Karpas-422 (cell line): ENCODE data around the gene EEF1A2. TPM values are rescaled to one million over a fixed set of nuclear protein-coding genes. Genes with fewer than 3 reads are reported as not detected.

Experiments
- DNase-seq: peaks from one replicate; pipeline ENCODE4 v3.0.0-alpha.2; 2015
- H2AFZ ChIP-seq: fragments of 200-600 bp; sonication (generic); 2 replicates; pipeline ENCODE4 v1.6.1; 2014; ENCODE audit warnings: antibody characterized with exemption, low read length, mixed read lengths
- H3K27ac ChIP-seq: fragments of 200-600 bp; sonication (generic); 2 replicates; pipeline ENCODE4 v1.5.1; 2014; ENCODE audit warnings: mild to moderate bottlenecking, low read length, moderate library complexity
- H3K27me3 ChIP-seq: fragments of 200-600 bp; sonication (generic); 2 replicates; pipeline ENCODE4 v1.6.1; 2014; ENCODE audit warnings: low read length, mixed read lengths
- H3K36me3 ChIP-seq: fragments of 200-600 bp; sonication (generic); 2 replicates; pipeline ENCODE4 v1.6.1; 2014; ENCODE audit warnings: low read length, mixed read lengths; ENCODE audit not compliant: insufficient read depth
- H3K4me1 ChIP-seq: fragments of 200-600 bp; sonication (generic); 2 replicates; pipeline ENCODE4 v1.6.1; 2014; ENCODE audit warnings: mild to moderate bottlenecking, low read length, mixed read lengths
- H3K4me2 ChIP-seq: fragments of 200-600 bp; sonication (generic); 2 replicates; pipeline ENCODE4 v1.6.1; 2014; ENCODE audit warnings: low read length, low read depth, mild to moderate bottlenecking; ENCODE audit not compliant: poor library complexity, severe bottlenecking
- H3K4me3 ChIP-seq: fragments of 200-600 bp; sonication (generic); 2 replicates; pipeline ENCODE4 v1.5.1; 2014; ENCODE audit warnings: mild to moderate bottlenecking, antibody characterized with exemption, low read length, mixed read lengths
- H3K79me2 ChIP-seq: fragments of 200-600 bp; sonication (generic); 2 replicates; pipeline ENCODE4 v1.6.1; 2014; ENCODE audit warnings: mild to moderate bottlenecking, low read length, mixed read lengths
- H3K9ac ChIP-seq: fragments of 200-600 bp; sonication (generic); 2 replicates; pipeline ENCODE4 v1.6.0; 2014; ENCODE audit warnings: low read length
- H3K9me2 ChIP-seq: fragments of 200-600 bp; sonication (generic), shearing (Covaris generic); replicated peaks from 2 replicates; pipeline ENCODE4 v1.6.0; 2014; ENCODE audit warnings: mild to moderate bottlenecking, low read length, moderate library complexity; ENCODE audit not compliant: insufficient read depth
- H3K9me3 ChIP-seq: fragments of 300-700, 200-600 bp; sonication (generic); 2 replicates; pipeline ENCODE4 v1.6.1; 2014; ENCODE audit warnings: low read length, mixed read lengths
- H4K20me1 ChIP-seq: fragments of 200-600 bp; sonication (generic); 2 replicates; pipeline ENCODE4 v1.6.1; 2014; ENCODE audit warnings: mild to moderate bottlenecking, antibody characterized with exemption, low read length, low read depth; ENCODE audit not compliant: insufficient read depth
- total RNA-seq: library from RNA; depleted of rRNA; stranded (reverse); fragments of >200 nt; shearing (Covaris generic); gene quantifications from 2 replicates; pipeline ENCODE4 v1.2.3, GENCODE V29; 2014; ENCODE audit warnings: low replicate concordance

The EEF1A2 gene
- total RNA-seq, 1 experiment from 2014 or later, result 0.71 TPM

DNA sequence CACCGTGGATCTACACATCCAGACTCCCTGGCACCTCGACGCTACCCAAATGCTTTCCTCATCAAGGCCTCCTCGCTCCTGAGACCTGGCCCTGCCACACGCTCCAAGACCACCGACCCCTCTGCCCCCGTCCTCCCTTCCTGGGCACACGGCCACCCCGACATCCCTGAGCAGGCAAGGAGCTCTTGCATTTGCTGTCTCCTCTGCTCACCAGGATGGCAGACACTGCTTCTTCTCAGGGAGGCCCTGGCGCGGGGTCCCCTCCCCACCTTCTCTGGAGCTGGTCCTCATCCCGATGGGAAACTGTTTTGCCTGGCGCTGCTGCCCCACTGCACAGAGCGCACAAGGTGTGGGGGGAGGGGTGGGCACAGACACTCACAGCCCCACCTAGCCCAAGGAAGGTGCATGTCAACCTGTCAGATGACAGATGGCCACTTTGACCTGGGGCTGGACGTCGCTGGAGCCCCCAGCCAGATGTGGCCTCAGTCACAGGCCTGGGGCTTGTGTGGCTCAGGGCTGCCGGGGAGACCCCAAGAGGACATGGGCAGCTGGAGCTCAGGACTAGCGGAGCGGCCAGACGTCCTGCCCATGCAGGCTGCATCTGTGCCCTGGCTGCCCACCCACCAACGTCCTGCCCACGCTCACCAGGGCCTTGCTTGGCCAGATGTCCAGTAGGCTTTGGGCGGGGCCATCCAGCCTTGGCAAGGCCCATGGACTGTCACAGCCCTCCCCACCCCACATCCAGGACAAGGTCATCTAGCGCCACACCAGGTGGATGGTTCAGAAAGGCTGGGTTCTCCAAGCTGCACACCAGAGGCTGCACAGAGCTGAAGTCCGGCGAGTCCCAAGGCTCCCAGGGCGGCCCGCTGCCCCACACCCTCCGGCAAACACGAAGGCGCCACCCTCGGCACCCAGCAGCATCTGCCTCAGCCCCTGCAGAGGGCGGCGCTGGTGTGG, 20.3 kb downstream of the EEF1A2 start:
- Histone ChIP-seq H3K4me3 (no peak overlapping the region), H3K9me3 (no peaks in the 10 kb centered on the region), H3K27me3 (no peaks in the 10 kb centered on the region), H3K27ac (no peak overlapping the region), H3K79me2 (no peaks in the 10 kb centered on the region), H3K4me2 (no peak overlapping the region), H3K36me3 (no peaks in the 10 kb centered on the region), H3K9me2 (no peaks in the 10 kb centered on the region), H2AFZ (no peak overlapping the region), H3K4me1 (no peaks in the 10 kb centered on the region), H3K9ac (no peak overlapping the region), H4K20me1 (0 out of 2 replicates have a peak, but pooled peaks cover 2% of the 10 kb centered on the region)
- no peak for DNase-seq

DNA sequence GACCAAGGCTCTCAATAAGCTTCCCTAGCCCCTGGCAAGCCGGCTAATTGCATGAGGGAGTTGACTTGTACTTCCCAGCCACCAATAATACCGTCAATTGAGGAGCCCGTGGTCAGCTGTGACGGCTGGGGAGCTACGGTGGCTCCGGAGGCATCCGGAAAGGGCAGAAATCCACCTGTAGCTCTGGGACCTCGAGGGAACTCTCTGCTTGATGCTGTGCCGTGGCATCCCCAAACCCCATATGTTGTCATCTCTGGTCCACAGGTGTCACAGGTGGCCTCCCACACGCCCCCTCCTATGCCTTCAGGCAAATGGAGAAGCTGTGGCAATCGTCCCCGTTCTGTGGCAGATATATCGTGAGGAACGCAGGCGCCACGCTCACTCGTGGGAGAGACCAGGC, 20.9 kb downstream of the EEF1A2 start:
- Histone ChIP-seq H3K27me3 (no peaks in the 10 kb centered on the region), H3K9me2 (no peaks in the 10 kb centered on the region), H3K4me3 (no peak overlapping the region), H4K20me1 (0 out of 2 replicates have a peak, but pooled peaks cover 2% of the 10 kb centered on the region), H3K36me3 (no peaks in the 10 kb centered on the region), H3K4me1 (no peaks in the 10 kb centered on the region), H3K4me2 (no peak overlapping the region), H3K27ac (no peak overlapping the region), H3K9me3 (no peaks in the 10 kb centered on the region), H2AFZ (no peak overlapping the region), H3K9ac (no peak overlapping the region), H3K79me2 (no peaks in the 10 kb centered on the region)
- DNase-seq, result no peak

DNA sequence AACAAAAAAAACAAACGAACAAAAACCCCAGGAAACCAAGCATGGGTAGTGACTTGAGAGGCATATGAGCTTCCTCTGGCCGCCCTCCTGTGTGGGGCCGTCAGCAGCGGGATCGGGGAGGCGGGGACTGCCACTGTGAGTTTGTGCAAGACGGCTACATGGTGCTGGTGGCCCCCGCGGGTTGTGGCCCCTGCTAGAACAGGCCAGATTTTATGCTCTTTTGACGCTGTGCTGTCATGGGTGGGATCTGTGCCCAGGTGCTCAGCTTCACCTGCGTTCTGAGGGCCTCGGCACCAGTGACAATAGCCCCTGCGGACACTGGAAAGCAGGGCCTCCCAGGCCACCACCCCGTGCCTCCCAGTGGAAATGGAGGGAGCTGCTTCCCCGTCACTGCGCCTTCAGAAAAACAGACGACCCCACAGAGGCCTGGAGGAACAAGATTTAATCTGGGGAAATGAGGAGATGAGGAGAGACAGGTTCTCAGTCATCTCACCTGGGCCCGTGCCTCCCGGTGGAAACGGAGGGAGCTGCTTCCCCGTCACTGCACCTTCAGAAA, 21.7 kb downstream of the EEF1A2 start:
- no peaks in the 10 kb centered on the region for H3K9me3 ChIP-seq
- no peak for DNase-seq
- no peak overlapping the region for H3K9ac ChIP-seq
- H3K4me1 ChIP-seq, result no peaks in the 10 kb centered on the region
- no peaks in the 10 kb centered on the region for H3K9me2 ChIP-seq
- no peaks in the 10 kb centered on the region for H3K36me3 ChIP-seq
- H3K79me2 ChIP-seq, result no peaks in the 10 kb centered on the region
- no peaks in the 10 kb centered on the region for H3K27me3 ChIP-seq
- H3K27ac ChIP-seq, result no peak overlapping the region
- H3K4me3 ChIP-seq, result no peak overlapping the region
- H2AFZ ChIP-seq, result no peak overlapping the region
- H4K20me1 ChIP-seq, result 0 out of 2 replicates have a peak, but pooled peaks cover 2% of the 10 kb centered on the region
- H3K4me2 ChIP-seq, result no peak overlapping the region

GRCh38 chr20:63475209-63475608, 23.7 kb downstream of the EEF1A2 start:
- DNase-seq, result no peak
- Histone ChIP-seq H3K27me3 (no peaks in the 10 kb centered on the region), H3K4me2 (no peak overlapping the region)

DNA sequence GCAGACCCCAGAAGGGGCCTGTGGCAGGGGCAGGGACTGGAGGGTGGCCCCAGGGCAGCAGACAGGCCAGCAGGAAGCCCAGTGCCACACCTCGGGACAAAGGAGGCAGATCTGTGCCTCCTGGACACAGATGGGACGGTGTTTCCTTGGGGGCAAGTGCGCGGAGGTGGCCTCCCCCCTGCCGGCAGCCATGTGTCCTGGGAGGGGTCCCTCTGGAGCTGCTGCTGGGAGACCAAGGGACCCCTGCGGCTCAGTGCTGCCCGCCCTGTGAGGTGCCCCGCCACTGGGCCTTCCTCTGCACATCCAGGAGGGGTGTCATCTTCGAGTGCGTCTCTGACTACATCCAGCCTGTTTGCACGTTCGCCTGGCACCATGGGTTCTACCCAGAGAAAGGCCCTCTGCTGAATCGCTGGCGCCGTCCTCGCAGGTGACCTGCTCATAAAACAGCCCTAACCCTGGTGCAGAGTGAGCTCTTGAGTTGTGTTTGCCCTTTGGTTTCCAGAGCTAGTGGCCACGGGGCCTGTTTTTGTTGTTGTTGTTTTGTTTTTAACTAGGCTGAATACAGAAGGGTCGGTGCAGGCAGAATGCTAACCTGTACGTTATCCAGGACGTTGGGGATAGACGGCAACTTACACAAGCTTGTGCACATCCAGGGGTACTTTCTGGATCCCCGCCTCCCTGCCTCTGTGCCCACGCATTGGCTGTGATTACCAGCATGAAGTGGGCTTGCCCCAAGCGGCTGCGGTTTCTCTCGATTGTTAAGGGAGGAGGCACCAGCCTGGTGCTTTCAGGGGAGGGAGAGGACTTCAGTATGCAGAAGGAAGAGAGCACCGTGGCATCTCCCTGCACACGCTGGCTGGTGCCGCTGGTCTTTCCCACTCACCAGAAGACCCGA, 25.1 kb downstream of the EEF1A2 start:
- Histone ChIP-seq H3K27me3 (no peaks in the 10 kb centered on the region), H4K20me1 (no peaks in the 10 kb centered on the region), H2AFZ (no peak overlapping the region), H3K4me3 (no peak overlapping the region), H3K9ac (no peak overlapping the region), H3K36me3 (no peaks in the 10 kb centered on the region), H3K4me1 (no peaks in the 10 kb centered on the region), H3K4me2 (no peak overlapping the region), H3K27ac (no peak overlapping the region), H3K9me2 (no peaks in the 10 kb centered on the region), H3K9me3 (no peaks in the 10 kb centered on the region), H3K79me2 (no peaks in the 10 kb centered on the region)
- DNase-seq, result no peak

More at GRCh38 chr20:63475209-63475608, 23.7 kb downstream of the EEF1A2 start:
- no peaks in the 10 kb centered on the region for H3K79me2 ChIP-seq
- no peaks in the 10 kb centered on the region for H4K20me1 ChIP-seq
- H3K36me3 ChIP-seq, result no peaks in the 10 kb centered on the region
- no peak overlapping the region for H3K4me3 ChIP-seq
- H2AFZ ChIP-seq, result no peak overlapping the region
- no peaks in the 10 kb centered on the region for H3K9me2 ChIP-seq
- no peak overlapping the region for H3K9ac ChIP-seq
- H3K4me1 ChIP-seq, result no peaks in the 10 kb centered on the region
- H3K27ac ChIP-seq, result no peak overlapping the region
- no peaks in the 10 kb centered on the region for H3K9me3 ChIP-seq

DNA sequence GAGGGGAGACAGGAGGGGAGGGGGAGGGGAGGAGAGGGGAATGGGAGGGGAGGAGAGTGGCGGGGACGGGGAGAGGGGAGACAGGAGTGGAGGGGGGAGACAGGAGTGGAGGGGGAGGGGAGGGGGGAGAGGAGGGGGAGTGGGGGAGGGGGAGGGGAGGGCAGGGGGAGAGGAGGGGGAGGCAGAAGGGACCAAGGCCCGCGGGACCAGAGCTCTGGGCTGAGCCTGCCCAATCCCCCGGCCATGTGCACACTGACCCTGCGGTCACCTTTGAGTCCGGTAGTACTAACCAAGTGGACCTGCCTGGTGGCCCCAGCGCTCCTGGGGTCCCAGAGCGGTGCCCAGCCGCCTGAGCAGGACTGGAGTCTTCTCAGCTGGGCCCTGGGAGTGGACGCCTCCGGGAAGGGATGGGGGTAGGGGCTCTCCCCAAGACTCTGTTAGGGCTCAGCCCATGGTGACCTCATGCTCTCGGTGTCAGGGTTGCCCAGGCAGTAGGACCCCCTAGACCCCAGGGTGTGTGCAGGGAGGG, 26.0 kb downstream of the EEF1A2 start:
- Histone ChIP-seq H4K20me1 (no peaks in the 10 kb centered on the region), H2AFZ (no peak overlapping the region), H3K27me3 (no peaks in the 10 kb centered on the region), H3K9ac (no peak overlapping the region), H3K4me1 (no peaks in the 10 kb centered on the region), H3K4me2 (no peak overlapping the region), H3K9me2 (no peaks in the 10 kb centered on the region), H3K9me3 (no peaks in the 10 kb centered on the region), H3K4me3 (no peak overlapping the region), H3K79me2 (no peaks in the 10 kb centered on the region), H3K36me3 (no peaks in the 10 kb centered on the region), H3K27ac (no peak overlapping the region)
- DNase-seq, result no peak

GRCh38 chr20:63471981-63472831, 26.7 kb downstream of the EEF1A2 start, which contains the start of gene KCNQ2:
Gene KCNQ2 (minus strand): TSS chr20:63472655. CDS start chr20:63472463, 192 bp downstream.
- Histone ChIP-seq H3K9me3 (no peaks in the 10 kb centered on the region), H3K4me3 (no peak within 1 kb of the TSS), H3K27ac (no peak within 1 kb of the TSS), H3K4me2 (no peak within 1 kb of the TSS), H2AFZ (no peak within 1 kb of the TSS), H3K27me3 (no peaks in the 10 kb centered on the region), H3K9me2 (no peaks in the 10 kb centered on the region), H4K20me1 (no peaks in the 10 kb centered on the region), H3K9ac (no peak within 1 kb of the TSS), H3K79me2 (no peaks in the 10 kb centered on the region), H3K4me1 (no peaks in the 10 kb centered on the region), H3K36me3 (no peaks in the 10 kb centered on the region)
- DNase-seq, result no peak
